EH (cell line): ENCODE measurements around the gene LRRC1.

Experiments used
- DNase-seq: peaks from one replicate; pipeline ENCODE4 v3.0.0-alpha.2; 2015; ENCODE audit warnings: low read depth

Gene LRRC1

DNA sequence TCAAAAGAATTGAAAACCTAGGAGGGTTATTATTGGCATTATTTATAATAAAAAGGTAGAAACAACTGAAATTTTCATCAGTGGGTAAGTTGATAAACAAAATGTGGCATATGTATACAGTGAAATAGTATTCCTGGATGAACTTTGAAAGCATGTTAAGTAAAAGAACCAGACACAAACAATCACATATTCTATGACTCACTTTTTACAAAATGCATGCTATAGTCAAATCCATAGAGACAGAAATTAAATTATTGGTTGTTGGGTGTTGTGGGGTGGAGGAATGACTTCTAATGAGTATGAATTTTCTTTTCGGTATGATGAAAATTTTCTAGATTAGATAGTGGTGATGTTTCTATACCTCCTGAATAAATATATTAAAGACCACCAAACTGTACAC lies 94.6 kb downstream of the LRRC1 start:
- DNase-seq = no peak

GRCh38 chr6:53892707-53893106 lies 97.9 kb downstream of the LRRC1 start:
- DNase-seq = no peak

GRCh38 chr6:53894091-53894490 lies 99.3 kb downstream of the LRRC1 start:
- peak; percentile 36 for DNase-seq

GRCh38 chr6:53896196-53896595 lies 101.4 kb downstream of the LRRC1 start:
- DNase-seq = peak; percentile 58

GRCh38 chr6:53898026-53898795 lies 103.4 kb downstream of the LRRC1 start:
- DNase-seq = peak; percentile 64

DNA sequence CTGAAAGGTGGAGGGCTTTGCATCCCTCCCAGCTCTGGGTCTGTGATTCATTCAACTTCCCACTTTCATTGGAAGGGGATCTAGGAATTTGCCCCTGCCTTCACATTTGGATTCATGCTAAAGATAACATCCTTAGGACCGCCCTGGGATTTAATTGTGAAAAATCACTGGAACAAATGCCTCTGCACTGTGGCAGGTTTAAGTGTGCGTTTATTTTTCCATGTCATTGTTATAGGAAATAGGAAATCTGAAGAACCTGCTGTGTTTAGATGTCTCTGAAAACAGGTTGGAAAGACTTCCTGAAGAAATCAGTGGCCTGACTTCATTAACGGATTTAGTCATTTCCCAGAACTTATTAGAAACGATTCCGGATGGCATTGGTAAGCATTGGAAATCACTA lies 104.7 kb downstream of the LRRC1 start:
- no peak for DNase-seq

DNA sequence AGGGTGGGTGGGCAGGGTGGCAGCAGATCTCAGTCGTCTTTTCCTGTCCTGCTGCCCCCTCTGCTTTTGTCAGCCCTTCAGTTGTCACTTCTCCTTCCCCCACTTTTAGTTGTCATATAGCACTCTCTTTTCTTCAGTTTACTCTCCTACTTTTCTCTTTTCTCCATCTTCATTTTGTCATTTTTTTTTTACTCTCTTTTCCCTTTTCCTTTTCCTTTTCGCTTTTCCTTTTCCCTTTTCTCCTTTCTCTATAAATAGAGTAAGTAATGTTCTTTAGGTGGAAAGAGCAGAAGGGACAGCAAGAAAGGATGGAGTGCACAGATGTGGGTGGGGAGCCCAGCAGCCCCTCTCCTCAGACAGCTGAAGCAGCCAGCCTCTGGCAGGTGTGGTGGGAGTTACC lies 108.6 kb downstream of the LRRC1 start:
- DNase-seq = no peak

- DNase-seq = no peak
Observed at GRCh38 chr6:53906103-53906502, 111.3 kb downstream of the LRRC1 start.

DNA sequence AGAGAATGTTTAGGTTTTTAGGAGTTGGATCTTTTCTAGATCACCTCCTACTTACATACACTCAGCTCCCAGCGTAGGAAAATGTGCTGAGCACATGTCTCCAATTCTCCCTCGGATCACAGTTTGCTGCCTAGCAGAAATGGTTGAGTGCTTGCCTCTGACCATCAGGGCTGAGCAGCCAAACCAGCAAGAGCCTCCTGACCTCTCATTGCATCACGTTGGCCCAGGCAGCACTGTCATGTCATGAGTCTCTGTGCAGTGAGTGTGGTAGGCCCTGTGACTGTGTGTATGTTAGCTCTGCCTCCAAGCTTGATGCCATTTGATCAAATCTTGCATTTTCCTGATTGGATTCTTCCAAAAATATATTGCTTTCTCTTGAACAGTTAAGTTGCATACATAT lies 112.0 kb downstream of the LRRC1 start:
- peak; percentile 30 for DNase-seq

DNA sequence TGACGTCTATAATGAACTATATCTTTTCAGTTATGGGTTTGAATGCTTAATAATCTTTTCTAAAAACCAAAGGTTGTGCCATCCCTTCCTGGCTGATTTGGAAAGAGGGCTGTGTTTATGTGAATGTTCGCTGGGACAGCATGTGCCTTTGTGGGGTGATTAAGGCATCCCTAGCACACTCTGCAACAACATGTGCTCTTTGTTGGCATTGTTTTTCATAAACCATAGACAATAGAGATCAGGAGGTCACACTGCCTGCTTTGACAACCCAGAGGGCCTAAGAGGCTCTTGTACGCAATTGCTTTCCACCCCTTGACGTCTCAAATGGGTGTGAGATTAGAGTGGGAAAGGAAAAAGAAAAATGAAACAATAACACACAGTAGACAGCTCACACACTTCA lies 116.0 kb downstream of the LRRC1 start:
- DNase-seq = no peak

DNA sequence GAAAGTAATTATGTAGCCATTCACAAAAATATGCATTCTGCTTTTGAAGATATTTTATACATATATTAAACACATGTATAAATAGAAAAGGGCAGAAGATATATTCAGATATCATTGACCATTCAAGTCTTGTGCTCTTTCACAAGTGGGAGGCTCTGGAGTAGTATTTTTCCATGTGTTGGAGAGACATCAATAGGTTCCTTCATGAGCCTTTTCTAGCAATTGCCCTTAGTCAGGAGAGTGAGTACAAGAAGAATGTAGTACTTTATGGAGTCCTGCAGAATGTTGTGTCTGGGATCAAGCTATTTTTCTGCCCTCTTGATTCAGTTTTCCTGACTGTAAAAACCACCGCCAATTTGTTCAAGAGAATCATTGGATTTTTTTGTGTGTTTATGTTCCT lies 117.9 kb downstream of the LRRC1 start:
- DNase-seq = no peak

GRCh38 chr6:53913286-53913685 lies 118.5 kb downstream of the LRRC1 start:
- no peak for DNase-seq

DNA sequence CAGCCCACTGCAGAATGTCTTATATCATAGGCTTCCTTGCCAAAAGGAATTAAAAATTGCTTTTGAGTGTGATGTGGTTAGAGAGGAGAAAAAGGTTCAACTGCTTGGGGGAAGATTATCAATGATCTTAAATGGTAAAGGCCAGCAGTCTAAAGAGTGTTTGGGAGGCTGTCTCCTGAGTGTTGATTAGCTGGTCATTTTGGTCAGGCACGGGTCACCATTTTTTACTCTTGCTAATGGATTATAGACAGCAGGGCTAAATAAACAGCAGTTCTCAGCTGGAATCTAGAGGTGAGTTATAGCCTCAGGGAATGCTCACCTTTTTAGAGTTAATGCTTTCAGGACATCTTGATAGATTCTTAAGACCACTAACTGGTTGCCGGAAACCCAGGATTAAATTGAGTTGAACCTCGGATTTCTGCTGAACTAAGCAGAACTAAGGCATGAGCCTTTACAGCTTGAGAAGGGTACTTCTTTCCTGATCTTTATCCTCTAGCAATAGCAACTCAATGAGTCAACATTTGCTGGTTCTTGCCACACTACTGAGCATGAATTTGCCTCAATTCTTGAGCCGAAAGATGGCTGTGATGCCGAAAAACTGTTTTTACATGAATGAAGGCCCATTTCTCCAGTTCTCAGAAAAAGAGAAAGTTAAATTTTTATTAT lies 120.4 kb downstream of the LRRC1 start:
- no peak for DNase-seq

DNA sequence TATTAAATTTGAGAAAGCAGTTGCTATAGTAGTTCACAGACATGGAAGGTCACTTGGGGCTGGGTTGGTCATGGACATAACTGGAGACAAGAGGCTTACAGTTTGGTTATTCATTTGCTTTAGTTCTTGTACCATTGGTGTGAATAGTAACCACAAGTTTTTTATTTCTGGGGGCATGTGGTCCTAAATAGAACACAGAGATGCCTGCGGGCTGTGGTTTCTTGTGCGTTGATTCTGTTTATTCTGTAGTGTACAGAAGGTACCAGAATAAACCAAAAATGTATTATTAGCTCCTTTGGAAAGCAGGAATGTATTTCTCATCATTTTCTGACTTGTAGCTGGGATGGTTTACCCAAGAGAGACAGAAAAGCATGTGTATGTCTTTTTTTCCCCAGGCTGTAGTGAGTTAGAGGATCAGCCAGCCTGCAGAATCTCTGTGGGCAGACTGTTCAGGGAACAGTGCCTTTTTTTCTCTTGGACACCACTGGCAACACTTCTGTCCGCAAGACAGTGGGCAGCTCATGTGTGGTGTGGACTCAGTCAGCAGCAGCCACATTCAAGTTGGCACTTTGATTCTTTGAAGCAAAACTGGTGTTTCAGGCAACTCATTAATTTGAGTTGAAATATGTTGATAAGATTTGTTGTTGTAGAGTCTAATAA lies 122.1 kb downstream of the LRRC1 start:
- DNase-seq = peak; percentile 29

DNA sequence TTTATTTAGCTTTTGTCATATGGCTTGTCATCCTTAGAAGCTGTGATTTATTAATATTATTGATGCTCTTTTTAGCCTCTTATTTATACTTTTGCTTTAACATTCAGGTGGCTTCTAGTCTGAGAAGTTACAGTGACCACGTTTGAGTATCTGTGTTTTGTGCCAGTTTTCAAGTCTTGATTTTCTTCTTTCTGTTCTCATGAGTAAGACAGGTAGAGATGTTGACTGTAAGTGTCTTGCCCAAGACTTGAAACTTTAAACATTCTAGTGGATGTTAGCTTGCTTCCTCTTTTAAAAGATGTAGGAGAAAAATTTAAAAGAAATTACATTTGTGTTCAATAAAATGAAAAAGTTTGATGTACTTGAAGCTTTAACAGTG lies 122.6 kb downstream of the LRRC1 start:
- no peak for DNase-seq

- DNase-seq = no peak
Observed at GRCh38 chr6:53918854-53919510, 124.2 kb downstream of the LRRC1 start.

DNA sequence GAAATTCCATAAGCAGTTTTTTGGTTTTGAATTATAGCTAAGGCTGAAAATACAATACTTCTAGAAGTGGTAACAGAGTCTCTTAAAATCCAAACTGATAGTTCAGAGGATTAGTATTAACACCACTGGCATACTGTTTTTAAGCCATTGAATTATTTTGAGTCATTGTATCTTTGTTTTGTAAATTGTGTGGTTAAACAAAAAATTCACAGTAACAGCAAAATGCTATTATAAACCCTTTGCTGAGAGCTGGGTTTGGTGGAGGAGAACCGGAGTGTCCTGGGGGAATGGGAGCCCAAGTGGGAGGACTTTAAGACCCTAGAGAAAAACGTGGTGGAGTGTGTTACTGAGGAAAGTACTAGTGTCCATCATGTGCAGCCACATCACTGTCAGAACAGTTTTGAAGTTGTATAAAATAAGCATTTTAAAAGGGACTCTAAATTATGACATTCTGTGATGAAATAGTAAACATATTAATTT lies 125.1 kb downstream of the LRRC1 start:
- DNase-seq = no peak

DNA sequence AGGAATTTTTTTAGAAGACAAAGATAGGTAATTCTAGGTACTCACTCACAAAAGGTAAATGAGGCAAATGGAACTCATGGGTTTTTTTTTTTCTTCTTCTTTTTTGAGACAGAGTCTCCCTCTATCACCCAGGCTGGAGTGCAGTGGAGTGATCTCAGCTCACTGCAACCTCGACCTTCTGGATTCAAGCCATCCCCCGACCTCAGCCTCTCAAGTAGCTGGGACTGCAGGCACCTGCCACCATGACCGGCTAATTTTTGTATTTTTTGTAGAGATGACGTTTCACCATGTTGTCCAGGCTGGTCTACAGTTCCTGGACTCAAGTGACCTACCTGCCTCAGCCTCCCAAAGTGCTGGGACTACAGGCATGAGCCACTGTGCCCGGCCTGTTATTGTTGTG lies 126.1 kb downstream of the LRRC1 start:
- DNase-seq = no peak

DNA sequence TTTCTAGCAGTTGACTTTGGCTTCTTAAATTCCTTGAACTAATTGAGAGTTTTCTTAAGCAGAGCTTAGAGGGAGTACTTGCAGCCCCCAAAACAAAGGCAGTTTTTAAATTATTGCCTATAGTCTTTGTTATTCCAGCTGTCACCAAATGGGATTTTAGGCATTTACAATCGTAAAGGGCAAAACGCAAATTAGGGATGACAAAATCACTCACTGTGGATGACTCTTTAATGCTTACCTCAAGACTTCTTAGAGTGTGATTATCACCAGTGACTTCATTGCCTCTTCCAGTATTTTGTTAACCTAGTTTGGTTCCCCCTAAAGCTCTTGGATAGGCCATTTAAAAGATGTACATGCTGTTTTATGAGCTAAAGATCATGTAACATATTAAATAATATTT lies 126.8 kb downstream of the LRRC1 start:
- DNase-seq = no peak

- peak; percentile 35 for DNase-seq
Observed at GRCh38 chr6:53922539-53922981, 127.8 kb downstream of the LRRC1 start.

GRCh38 chr6:53924277-53924676 lies 129.5 kb downstream of the LRRC1 start:
- DNase-seq = no peak

GRCh38 chr6:53924821-53925422 lies 130.1 kb downstream of the LRRC1 start:
- DNase-seq = no peak
